Natural killer cell (primary cell): ENCODE data around the gene MAP3K21. TPM values are rescaled to one million over a fixed set of nuclear protein-coding genes. Genes with fewer than 3 reads are reported as not detected.

Experiments
- ATAC-seq, 3 donors: fragments of 150-1000 bp in 2 of 3; fragments of 200-7000 bp in 1 of 3; cut with Tn5 transposase; 1 replicate in 1 of 3; 2 replicates in 2 of 3; pipeline ENCODE4 v1.10.0; 2021; ENCODE audit warnings: mild to moderate bottlenecking in 2 of 3, moderate library complexity in 2 of 3
- DNase-seq, 2 donors: peaks; one replicate each; pipeline versions ENCODE4 v3.0.0 to v3.0.0-alpha.2; 2013 to 2021; ENCODE audit warnings: mixed read lengths in 1 of 2
- H3K27ac ChIP-seq: one replicate; pipeline ENCODE4 v1.5.1; 2013; ENCODE audit warnings: mild to moderate bottlenecking, low read length
- H3K27me3 ChIP-seq: one replicate; pipeline ENCODE4 v1.6.1; 2013; ENCODE audit warnings: low read length; ENCODE audit not compliant: control insufficient read depth, insufficient read depth
- H3K36me3 ChIP-seq: one replicate; pipeline ENCODE4 v1.6.1; 2013; ENCODE audit warnings: low read length; ENCODE audit not compliant: control insufficient read depth, insufficient read depth
- H3K4me1 ChIP-seq: one replicate; pipeline ENCODE4 v1.6.1; 2013; ENCODE audit warnings: low read length; ENCODE audit not compliant: control insufficient read depth, insufficient read depth
- H3K4me3 ChIP-seq: one replicate; pipeline ENCODE4 v1.5.1; 2013; ENCODE audit warnings: low read length
- H3K9me3 ChIP-seq: one replicate; pipeline ENCODE4 v1.6.1; 2013; ENCODE audit warnings: low read length; ENCODE audit not compliant: control insufficient read depth, insufficient read depth
- H3K27ac Mint-ChIP-seq, 2 donors: one replicate each; pipeline ENCODE4 v1.8.0; 2022; ENCODE audit warnings: mild to moderate bottlenecking in 2 of 2, mixed read lengths in 2 of 2, moderate library complexity in 1 of 2
- H3K27me3 Mint-ChIP-seq, 2 donors: one replicate each; pipeline ENCODE4 v1.8.0; 2022; ENCODE audit warnings: low read depth in 2 of 2, mixed read lengths in 2 of 2
- H3K36me3 Mint-ChIP-seq: one replicate; pipeline ENCODE4 v1.8.0; 2022; ENCODE audit warnings: mixed read lengths
- H3K4me1 Mint-ChIP-seq, 2 donors: one replicate each; pipeline ENCODE4 v1.8.0; 2022; ENCODE audit warnings: mixed read lengths in 2 of 2
- H3K4me3 Mint-ChIP-seq: one replicate; pipeline ENCODE4 v1.8.0; 2022; ENCODE audit warnings: mild to moderate bottlenecking, moderate library complexity, mixed read lengths
- H3K9me3 Mint-ChIP-seq, 2 donors: one replicate each; pipeline ENCODE4 v1.8.0; 2022; ENCODE audit warnings: mixed read lengths in 2 of 2
- CTCF ChIP-seq: fragments of 200-600 bp; IDR thresholded peaks from one replicate; pipeline ENCODE4 v1.8.0; 2022; ENCODE audit warnings: antibody characterized with exemption
- WGBS: methylation state at CpG from one replicate; pipeline ENCODE4 v1.1.7; 2013; ENCODE audit warnings: missing lambda C conversion rate; ENCODE audit not compliant: insufficient coverage; 5-methylcytosine and 5-hydroxymethylcytosine counted together
- intact Hi-C: fragments of 100-400 bp; cut with micrococcal nuclease; formaldehyde crosslinking; loops from one replicate; pipeline ENCODE4 v1.14.2; 2022
- total RNA-seq, 4 donors: library from RNA; stranded (reverse); fragments of 120-200 nt in 1 of 4; gene quantifications; one replicate each; pipeline versions ENCODE4 v1.2.3 to v1.2.4, GENCODE V29; 2013 to 2022

The MAP3K21 gene
- total RNA-seq, 3 donors from 2014 or later (not counting 1 experiment from before 2014, with no cell fraction given) = 0.14 to 0.70 (median 0.27) TPM

- H3K36me3 ChIP-seq = no peaks in the 10 kb centered on the region
- intact Hi-C loops = no loop called here
- H3K27ac ChIP-seq = no peak overlapping the region
- H3K36me3 Mint-ChIP-seq = no peaks in the 10 kb centered on the region
- H3K4me1 ChIP-seq = peaks cover 5% of the 10 kb centered on the region
- no peak overlapping the region for H3K4me3 ChIP-seq
- peaks cover 7 to 14% of the 10 kb centered on the region in 2 donors for H3K4me1 Mint-ChIP-seq
- WGBS = 73% methylated on average over 5 of the region's 5 CpGs
- no peaks in the 10 kb centered on the region for H3K9me3 ChIP-seq
- no peak for DNase-seq
- H3K27me3 ChIP-seq = no peaks in the 10 kb centered on the region
- ATAC-seq = no peak
- no peaks in the 10 kb centered on the region for H3K27me3 Mint-ChIP-seq
- no peak overlapping the region for H3K27ac Mint-ChIP-seq
- no peak overlapping the region for H3K4me3 Mint-ChIP-seq
- no peak for TF ChIP-seq CTCF
- no peaks in the 10 kb centered on the region for H3K9me3 Mint-ChIP-seq
These were observed 37.0 kb upstream of the MAP3K21 start for GRCh38 chr1:233290396-233291034.

GRCh38 chr1:233293556-233294446 is 33.7 kb upstream of the MAP3K21 start:
- no peak for ATAC-seq
- Histone ChIP-seq H3K36me3 (no peaks in the 10 kb centered on the region), H3K4me1 (peaks cover 9% of the 10 kb centered on the region), H3K27ac (no peak overlapping the region), H3K4me3 (no peak overlapping the region), H3K27me3 (no peaks in the 10 kb centered on the region), H3K9me3 (no peaks in the 10 kb centered on the region)
- Mint-ChIP-seq H3K9me3 (no peaks in the 10 kb centered on the region), H3K36me3 (no peaks in the 10 kb centered on the region), H3K27me3 (no peaks in the 10 kb centered on the region), H3K27ac (peak overlapping the region in 1 of 2 donors; percentile 10), H3K4me1 (peaks cover 14 to 22% of the 10 kb centered on the region in 2 donors), H3K4me3 (peak overlapping the region; percentile 51)
- TF ChIP-seq CTCF = no peak
- intact Hi-C loops = no loop called here
- 100% methylated on average over 3 of the region's 3 CpGs for WGBS
- no peak for DNase-seq

GRCh38 chr1:233294913-233295236 is 32.6 kb upstream of the MAP3K21 start:
- H3K4me3 Mint-ChIP-seq = peak overlapping the region; percentile 86
- 11% methylated on average over 8 of the region's 8 CpGs for WGBS

More at GRCh38 chr1:233294913-233295236, 32.6 kb upstream of the MAP3K21 start:
- Histone ChIP-seq H3K4me1 (peaks cover 9% of the 10 kb centered on the region), H3K9me3 (no peaks in the 10 kb centered on the region), H3K27ac (peak overlapping the region; percentile 55), H3K27me3 (no peaks in the 10 kb centered on the region), H3K4me3 (peak overlapping the region; percentile 71), H3K36me3 (no peaks in the 10 kb centered on the region)
- no peak for TF ChIP-seq CTCF
- peak; percentile 65 to 83 (median 67) for ATAC-seq
- intact Hi-C loops = no loop called here
- Mint-ChIP-seq H3K36me3 (no peaks in the 10 kb centered on the region), H3K9me3 (no peaks in the 10 kb centered on the region), H3K27me3 (no peaks in the 10 kb centered on the region), H3K4me1 (peaks cover 14 to 22% of the 10 kb centered on the region in 2 donors), H3K27ac (peak overlapping the region in 1 of 2 donors; percentile 65)
- peak in 1 of 2 donors; percentile 68 for DNase-seq
